ENCODE measurements around the gene MR1. TPM values are rescaled to one million over a fixed set of nuclear protein-coding genes. Genes with fewer than 3 reads are reported as not detected.

Gene MR1
- total RNA-seq, 1 experiment from 2014 or later: 6.6 TPM

DNA sequence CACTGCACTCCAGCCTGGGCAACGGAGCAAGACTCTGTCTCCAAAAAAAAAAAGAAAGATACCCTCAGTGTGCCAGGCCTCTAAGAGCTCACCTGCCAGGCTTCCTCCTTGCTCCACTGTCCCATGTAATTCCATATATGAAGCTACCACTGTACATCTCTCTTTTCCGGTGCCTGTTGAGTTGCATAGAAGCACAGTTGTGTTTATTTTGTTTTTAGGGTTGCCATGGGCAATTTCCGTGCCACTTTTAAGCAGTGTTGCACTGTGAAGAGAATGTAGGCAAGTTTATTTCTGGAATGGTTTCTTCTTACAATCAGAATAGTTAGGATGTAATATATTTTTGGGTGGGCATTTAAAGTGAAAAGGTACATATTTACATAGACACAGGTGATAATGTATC, 23.3 kb downstream of the MR1 start:
- POLR2A ChIA-PET: no interaction called here
- H3K27ac ChIP-seq (ENCODE audit: low read depth, low read length): no peak overlapping the region
- BruUV-seq (replicated peaks): no TSS peak
- no peak for TF ChIP-seq CBX3 (IDR thresholded peaks at IDR 0.05; ENCODE audit: low read depth)
- TF ChIP-seq JUND (IDR thresholded peaks at IDR 0.05): no peak
- no peak for TF ChIP-seq ZBTB33 (IDR thresholded peaks at IDR 0.05; ENCODE audit: extremely low read depth, insufficient replicate concordance, low read length)
- TF ChIP-seq EZH2phosphoT487 (IDR thresholded peaks at IDR 0.05; ENCODE audit: borderline replicate concordance): no peak
- no peak for TF ChIP-seq EGR1 (IDR thresholded peaks at IDR 0.05; ENCODE audit: low read depth)
- TF ChIP-seq, protein P1, sequence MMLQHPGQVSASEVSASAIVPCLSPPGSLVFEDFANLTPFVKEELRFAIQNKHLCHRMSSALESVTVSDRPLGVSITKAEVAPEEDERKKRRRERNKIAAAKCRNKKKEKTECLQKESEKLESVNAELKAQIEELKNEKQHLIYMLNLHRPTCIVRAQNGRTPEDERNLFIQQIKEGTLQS (IDR thresholded peaks at IDR 0.05): no peak
- TF ChIP-seq YY1 (IDR thresholded peaks at IDR 0.05; ENCODE audit: extremely low read depth, insufficient replicate concordance, low read depth, low read length): no peak
- TF ChIP-seq EZH2 (IDR thresholded peaks at IDR 0.05): no peak
- TF ChIP-seq CTCF (IDR thresholded peaks at IDR 0.05 in 2 of 3, conservative IDR thresholded peaks at IDR 0.05 in 1 of 3; ENCODE audit: borderline replicate concordance in 1 of 3, insufficient read depth in 1 of 3, low read depth in 2 of 3, low read length in 2 of 3): no peak
- TF ChIP-seq FOSL1 (IDR thresholded peaks at IDR 0.05; ENCODE audit: low read depth): no peak
- no peak for TF ChIP-seq CEBPB (IDR thresholded peaks at IDR 0.05; ENCODE audit: low read depth)
- TF ChIP-seq ELF1 (IDR thresholded peaks at IDR 0.05; ENCODE audit: borderline replicate concordance, low read depth): no peak
- TF ChIP-seq ZFX (IDR thresholded peaks at IDR 0.05): no peak
- TF ChIP-seq MAX (IDR thresholded peaks at IDR 0.05): no peak
- no peak for TF ChIP-seq SIN3A (IDR thresholded peaks at IDR 0.05; ENCODE audit: low read depth)
- TF ChIP-seq SRF (IDR thresholded peaks at IDR 0.05; ENCODE audit: low read depth): no peak
- H3K9me3 ChIP-seq (ENCODE audit: control insufficient read depth in 1 of 2, insufficient read depth in 1 of 2, low read depth in 1 of 2, low read length in 2 of 2): peaks cover 0 to 10% of the 10 kb centered on the region in 2 experiments; a peak in 1 of 4 replicates
- no peak for DNase-seq (ENCODE audit: low read depth, low spot score)
- CTCF ChIA-PET: no interaction called here
- H3K79me2 ChIP-seq (ENCODE audit: insufficient read depth, low read length): no peaks in the 10 kb centered on the region
- H3K27me3 ChIP-seq (ENCODE audit: insufficient read depth, low read length): no peaks in the 10 kb centered on the region
- no peak for ATAC-seq
- no peak overlapping the region for H3K9ac ChIP-seq (ENCODE audit: low read length)
- intact Hi-C loops (cut with micrococcal nuclease): no loop called here
- H3K4me3 ChIP-seq (replicated peaks in 1 of 2; ENCODE audit: low read depth in 1 of 2, low read length in 2 of 2): no peak overlapping the region
- H3K4me1 ChIP-seq (ENCODE audit: control insufficient read depth in 1 of 2, insufficient read depth in 2 of 2, low read length in 2 of 2): no peaks in the 10 kb centered on the region
- H3K4me2 ChIP-seq (ENCODE audit: low read length): no peak overlapping the region
- no peaks in the 10 kb centered on the region for H3K36me3 ChIP-seq (ENCODE audit: control insufficient read depth in 1 of 2, insufficient read depth in 2 of 2, low read length in 2 of 2)
- no peaks in the 10 kb centered on the region for H4K20me1 ChIP-seq (ENCODE audit: insufficient read depth)
- H2AFZ ChIP-seq (ENCODE audit: low read depth, low read length, poor library complexity, severe bottlenecking): no peak overlapping the region
- RAD21 ChIA-PET (ENCODE audit: low non-redundant PET in 1 of 2, low total read pairs in 2 of 2, uncharacterized antibody in 2 of 2, unreplicated experiment in 2 of 2): no interaction called here
- H3K9me2 ChIP-seq (ENCODE audit: insufficient read depth): no peaks in the 10 kb centered on the region

Measured in HCT116 (cell line).